ENCODE measurements around the gene PNKP. TPM values are rescaled to one million over a fixed set of nuclear protein-coding genes. Genes with fewer than 3 reads are reported as not detected.

PNKP gene
- total and polyA plus RNA-seq, 10 donors, result 36.6 to 203 (median 108) TPM

GRCh38 chr19:49912965-49913685 lies 45.7 kb upstream of the PNKP start:
- H3K9me3 ChIP-seq, result no peaks in the 10 kb centered on the region
- DNase-seq, result no peak
- intact Hi-C loops (cut with DNase I; ENCODE audit: low total_unique reads), result no loop called here
- no peak overlapping the region for H3K4me3 ChIP-seq
- TF ChIP-seq POLR2AphosphoS5 (IDR thresholded peaks at IDR 0.05) (peak in 2 of 3 donors; percentile 49 to 61), CTCF (IDR thresholded peaks at IDR 0.05 in 8 of 11, conservative IDR thresholded peaks at IDR 0.05 in 3 of 11) (peak in 1 of 11 experiments; percentile 9), POLR2A (IDR thresholded peaks at IDR 0.05) (no peak)
- peaks cover 0 to 91% (median 42%) of the 10 kb centered on the region in 6 donors for H3K36me3 ChIP-seq
- peak overlapping the region in 5 of 8 donors; percentile 7 to 67 (median 19) for H3K27ac ChIP-seq
- WGBS, 5 donors, result 76 to 85% (median 84%) methylated on average over 19 to 21 of the region's 21 CpGs
- H3K27me3 ChIP-seq (replicated peaks in 1 of 7), result no peaks in the 10 kb centered on the region
- peaks cover 20 to 74% (median 45%) of the 10 kb centered on the region in 6 donors for H3K4me1 ChIP-seq

- Histone ChIP-seq H3K27me3 (replicated peaks in 1 of 7) (no peaks in the 10 kb centered on the region), H3K36me3 (peaks cover 0 to 91% (median 42%) of the 10 kb centered on the region in 6 donors), H3K4me3 (no peak overlapping the region), H3K27ac (peak overlapping the region in 7 of 8 donors; percentile 51 to 80 (median 66)), H3K4me1 (peaks cover 20 to 67% (median 41%) of the 10 kb centered on the region in 6 donors), H3K9me3 (no peaks in the 10 kb centered on the region)
- no peak for DNase-seq
- intact Hi-C loops (cut with DNase I; ENCODE audit: low total_unique reads), result no loop called here
- 37 to 54% (median 41%) methylated on average over 8 to 9 of the region's 9 CpGs for WGBS, 5 donors
- TF ChIP-seq POLR2AphosphoS5 (IDR thresholded peaks at IDR 0.05) (peak in 1 of 3 donors; percentile 29), POLR2A (IDR thresholded peaks at IDR 0.05) (no peak)
These were observed 44.2 kb upstream of the PNKP start for GRCh38 chr19:49911381-49912145.

GRCh38 chr19:49910179-49910578 lies 42.8 kb upstream of the PNKP start:
- H3K27me3 ChIP-seq (replicated peaks in 1 of 7), result no peaks in the 10 kb centered on the region
- TF ChIP-seq POLR2A (IDR thresholded peaks at IDR 0.05) (no peak), CTCF (IDR thresholded peaks at IDR 0.05 in 8 of 11, conservative IDR thresholded peaks at IDR 0.05 in 3 of 11) (no peak)
- DNase-seq, result no peak
- WGBS, 5 donors, result 90 to 100% (median 95%) methylated on average over 2 to 5 of the region's 5 CpGs
- no peaks in the 10 kb centered on the region for H3K9me3 ChIP-seq
- H3K36me3 ChIP-seq, result peaks cover 0 to 90% (median 36%) of the 10 kb centered on the region in 6 donors
- no peak overlapping the region for H3K4me3 ChIP-seq
- H3K4me1 ChIP-seq, result peaks cover 20 to 78% (median 47%) of the 10 kb centered on the region in 6 donors
- intact Hi-C loops (cut with DNase I; ENCODE audit: low total_unique reads), result no loop called here
- peak overlapping the region in 6 of 8 donors; percentile 9 to 80 (median 64) for H3K27ac ChIP-seq

- TF ChIP-seq POLR2AphosphoS5 (IDR thresholded peaks at IDR 0.05) (peak in 1 of 3 donors; percentile 42), CTCF (IDR thresholded peaks at IDR 0.05 in 8 of 11, conservative IDR thresholded peaks at IDR 0.05 in 3 of 11) (no peak)
- H3K9me3 ChIP-seq, result no peaks in the 10 kb centered on the region
- peak overlapping the region in 1 of 8 donors; percentile 53 for H3K27ac ChIP-seq
- peaks cover 20 to 85% (median 52%) of the 10 kb centered on the region in 6 donors for H3K4me1 ChIP-seq
- WGBS, 5 donors, result 94 to 99% (median 96%) methylated on average over 37 of the region's 37 CpGs
- H3K36me3 ChIP-seq, result peaks cover 0 to 75% (median 29%) of the 10 kb centered on the region in 6 donors
- DNase-seq, result no peak
- no peak overlapping the region for H3K4me3 ChIP-seq
- intact Hi-C loops (cut with DNase I; ENCODE audit: low total_unique reads), result no loop called here
- H3K27me3 ChIP-seq (replicated peaks in 1 of 7), result no peaks in the 10 kb centered on the region
These were observed 41.4 kb upstream of the PNKP start for GRCh38 chr19:49908480-49909420.
